ENCODE data around the gene AQP1. TPM values are rescaled to one million over a fixed set of nuclear protein-coding genes. Genes with fewer than 3 reads are reported as not detected.

AQP1 gene
- polyA plus RNA-seq, 3 donors: 0.03 TPM; not detected in 2

DNA sequence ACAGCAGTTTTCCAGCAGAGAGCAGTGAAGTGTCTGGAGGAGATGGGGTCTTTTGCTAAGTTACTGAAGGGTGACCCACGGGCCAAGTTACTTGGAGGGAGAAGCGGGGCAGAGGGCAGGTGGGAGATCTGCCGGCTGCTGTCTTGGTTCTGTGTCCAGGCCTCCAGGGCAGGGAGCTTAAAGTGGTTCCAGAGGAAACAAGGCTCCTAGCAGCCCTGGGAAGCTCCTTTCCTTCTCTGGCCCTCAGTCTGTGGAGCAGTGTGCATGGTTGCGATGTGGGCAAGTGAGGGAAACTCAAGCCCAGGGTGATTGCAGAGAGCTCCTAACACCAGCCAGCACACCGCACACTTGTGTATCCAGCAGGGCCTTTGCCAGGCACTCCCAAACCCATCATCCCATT lies 58.4 kb downstream of the AQP1 start:
- Histone ChIP-seq H3K9me3 (replicated peaks in 1 of 2; ENCODE audit: control insufficient read depth in 1 of 2, insufficient read depth in 1 of 2, low read length in 2 of 2) (no peaks in the 10 kb centered on the region), H2AFZ (ENCODE audit: insufficient read depth, low read depth, low read length, poor library complexity, severe bottlenecking) (no peak overlapping the region), H3K27me3 (ENCODE audit: control insufficient read depth in 2 of 2, insufficient read depth in 2 of 2, low read length in 2 of 2) (no peaks in the 10 kb centered on the region), H3K79me2 (ENCODE audit: insufficient read depth, low read length) (no peaks in the 10 kb centered on the region), H4K20me1 (ENCODE audit: insufficient read depth, low read length) (no peaks in the 10 kb centered on the region), H3K4me2 (replicated peaks; ENCODE audit: extremely low read depth, low read length, poor library complexity, severe bottlenecking) (no peak overlapping the region), H3K9ac (ENCODE audit: insufficient read depth, low read length, poor library complexity, severe bottlenecking) (no peak overlapping the region), H3K4me1 (ENCODE audit: control insufficient read depth in 1 of 2, insufficient read depth in 2 of 2, low read length in 2 of 2) (no peaks in the 10 kb centered on the region), H3K27ac (ENCODE audit: low read depth in 1 of 2, low read length in 2 of 2) (no peak overlapping the region), H3K4me3 (replicated peaks in 1 of 3; ENCODE audit: low read depth in 2 of 3, low read length in 3 of 3) (no peak overlapping the region), H3K36me3 (replicated peaks in 1 of 2; ENCODE audit: control insufficient read depth in 1 of 2, insufficient read depth in 2 of 2, low read length in 2 of 2) (no peaks in the 10 kb centered on the region)
- Mint-ChIP-seq H3K4me3 (no peak overlapping the region), H3K4me1 (no peaks in the 10 kb centered on the region), H3K27ac (no peak overlapping the region), H3K9me3 (peaks cover 0 to 1% (median 0%) of the 10 kb centered on the region in 7 donors), H3K27me3 (ENCODE audit: low read depth in 3 of 3) (peaks cover 3 to 13% (median 7%) of the 10 kb centered on the region in 3 donors), H3K36me3 (no peaks in the 10 kb centered on the region)
- WGBS (ENCODE audit: insufficient coverage): 89% methylated on average over 3 of the region's 5 CpGs
- intact Hi-C loops (cut with micrococcal nuclease): no loop called here
- peak in 1 of 3 donors; percentile 1 for DNase-seq
- no peak for TF ChIP-seq CTCF (IDR thresholded peaks at IDR 0.05)

DNA sequence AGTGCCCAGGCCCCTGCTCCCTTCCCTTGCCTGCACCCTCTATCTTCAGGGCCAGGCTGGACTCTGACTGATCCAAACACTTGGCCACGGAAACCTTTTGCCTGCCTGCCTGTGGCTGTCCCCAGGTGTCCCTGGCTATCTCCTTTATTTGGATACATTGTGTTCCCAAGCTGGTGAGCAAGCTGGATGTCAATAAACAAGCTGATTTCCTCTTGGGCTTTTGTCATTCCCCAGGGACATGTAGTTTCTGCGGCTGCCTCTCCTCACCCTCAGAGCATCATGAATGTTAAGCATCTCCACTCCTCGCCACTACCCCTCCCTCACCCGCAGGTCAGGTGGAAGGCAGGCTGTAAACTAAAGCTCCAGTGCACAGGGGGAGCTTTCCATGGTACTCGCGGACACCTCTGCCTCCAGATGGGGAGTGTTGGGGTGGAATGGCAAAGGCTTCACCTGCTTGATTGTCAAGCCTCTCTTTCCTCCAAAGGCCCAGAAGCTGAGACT lies 59.0 kb downstream of the AQP1 start:
- Histone ChIP-seq H3K9ac (ENCODE audit: insufficient read depth, low read length, poor library complexity, severe bottlenecking) (no peak overlapping the region), H3K9me3 (replicated peaks in 1 of 2; ENCODE audit: control insufficient read depth in 1 of 2, insufficient read depth in 1 of 2, low read length in 2 of 2) (no peaks in the 10 kb centered on the region), H2AFZ (ENCODE audit: insufficient read depth, low read depth, low read length, poor library complexity, severe bottlenecking) (no peak overlapping the region), H4K20me1 (ENCODE audit: insufficient read depth, low read length) (no peaks in the 10 kb centered on the region), H3K4me3 (replicated peaks in 1 of 3; ENCODE audit: low read depth in 2 of 3, low read length in 3 of 3) (no peak overlapping the region), H3K4me1 (ENCODE audit: control insufficient read depth in 1 of 2, insufficient read depth in 2 of 2, low read length in 2 of 2) (no peaks in the 10 kb centered on the region), H3K27ac (ENCODE audit: low read depth in 1 of 2, low read length in 2 of 2) (no peak overlapping the region), H3K4me2 (replicated peaks; ENCODE audit: extremely low read depth, low read length, poor library complexity, severe bottlenecking) (no peak overlapping the region), H3K27me3 (ENCODE audit: control insufficient read depth in 2 of 2, insufficient read depth in 2 of 2, low read length in 2 of 2) (no peaks in the 10 kb centered on the region), H3K79me2 (ENCODE audit: insufficient read depth, low read length) (no peaks in the 10 kb centered on the region), H3K36me3 (replicated peaks in 1 of 2; ENCODE audit: control insufficient read depth in 1 of 2, insufficient read depth in 2 of 2, low read length in 2 of 2) (no peaks in the 10 kb centered on the region)
- H3K9me3 Mint-ChIP-seq: peaks cover 0 to 1% (median 0%) of the 10 kb centered on the region in 7 donors
- TF ChIP-seq CTCF (IDR thresholded peaks at IDR 0.05): no peak
- H3K27ac Mint-ChIP-seq: no peak overlapping the region
- H3K4me3 Mint-ChIP-seq: no peak overlapping the region
- peaks cover 3 to 16% (median 7%) of the 10 kb centered on the region in 3 donors for H3K27me3 Mint-ChIP-seq (ENCODE audit: low read depth in 3 of 3)
- H3K4me1 Mint-ChIP-seq: no peaks in the 10 kb centered on the region
- DNase-seq: peak in 1 of 3 donors; percentile 1
- WGBS (ENCODE audit: insufficient coverage): 93% methylated on average over 1 of the region's 6 CpGs
- H3K36me3 Mint-ChIP-seq: no peaks in the 10 kb centered on the region
- intact Hi-C loops (cut with micrococcal nuclease): no loop called here

Measured in CD14-positive monocyte (primary cell).